ENCODE measurements around the gene PHACTR2.
"Not testable (repeated sequence)": the region's sequence is repeated elsewhere in the genome, so short reads cannot be mapped to it uniquely, and the experiment has no call there.

The PHACTR2 gene

DNA sequence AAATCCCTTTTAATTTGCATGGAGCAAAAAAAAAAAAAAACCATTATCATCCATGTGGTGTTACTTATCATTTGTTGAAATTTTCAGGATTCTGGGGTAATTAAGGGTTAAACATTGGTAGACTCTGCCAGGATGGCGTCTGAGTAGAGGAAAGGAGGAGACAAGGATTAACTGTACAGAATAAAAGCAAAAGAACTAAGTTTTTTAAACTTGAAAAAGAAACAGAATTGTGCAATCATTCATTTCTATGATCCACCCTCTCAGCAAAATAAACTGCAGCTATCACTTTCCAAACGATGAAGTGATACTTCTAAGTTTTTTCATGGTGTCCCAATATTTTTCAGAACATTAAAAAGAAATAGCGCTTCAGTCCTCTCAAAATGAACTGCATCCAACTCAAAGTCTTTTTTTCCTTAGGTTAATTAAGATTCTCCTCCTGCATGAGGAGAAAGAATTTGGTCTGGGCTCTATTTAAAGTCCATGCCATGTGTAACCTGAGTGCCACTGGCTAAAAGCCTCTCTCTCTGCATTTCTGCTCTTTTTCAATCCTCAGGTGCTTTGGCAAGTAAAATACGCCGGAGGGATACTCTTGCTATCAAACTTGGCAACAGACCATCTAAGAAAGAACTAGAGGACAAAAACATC lies 95.9 kb downstream of the PHACTR2 start:
- no peak for DNase-seq

DNA sequence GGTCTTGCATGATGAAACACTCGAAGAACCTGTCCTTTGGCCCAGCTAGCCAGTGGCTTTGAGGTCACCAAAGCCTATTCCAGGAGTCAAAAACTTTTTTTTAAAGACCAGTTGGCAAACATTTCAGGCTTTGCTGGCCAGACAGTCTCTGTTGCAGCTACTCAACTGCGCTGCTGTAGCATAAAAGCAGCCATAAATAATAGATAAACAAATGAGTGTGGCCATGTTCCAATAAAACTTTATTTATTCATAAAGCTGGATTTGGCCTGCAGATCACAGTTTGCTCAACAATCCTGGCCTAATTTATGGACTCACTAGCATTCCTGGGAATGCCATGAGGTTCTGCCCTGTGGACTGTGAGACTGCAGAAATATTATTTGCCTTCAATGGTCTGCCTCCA lies 96.6 kb downstream of the PHACTR2 start:
- DNase-seq: no peak

DNA sequence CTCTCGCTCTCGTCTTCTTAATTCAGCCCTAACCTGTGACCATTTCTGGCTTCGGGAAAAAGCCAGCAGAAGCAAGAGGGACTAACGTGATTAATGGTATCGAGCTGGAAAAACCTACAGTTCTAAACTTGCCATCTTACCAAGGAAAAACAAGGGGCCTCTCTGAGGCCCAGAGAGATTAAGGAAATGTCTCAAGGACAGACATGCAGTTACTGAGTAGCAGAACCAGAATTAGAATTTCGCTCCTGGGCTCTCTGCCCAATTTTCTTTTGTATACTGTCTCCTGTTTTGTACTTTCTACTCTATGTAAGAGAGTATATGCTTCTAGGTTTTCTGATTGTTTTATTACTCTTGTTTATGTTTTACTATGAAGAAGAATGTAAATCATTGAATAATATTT lies 97.6 kb downstream of the PHACTR2 start:
- DNase-seq: no peak

DNA sequence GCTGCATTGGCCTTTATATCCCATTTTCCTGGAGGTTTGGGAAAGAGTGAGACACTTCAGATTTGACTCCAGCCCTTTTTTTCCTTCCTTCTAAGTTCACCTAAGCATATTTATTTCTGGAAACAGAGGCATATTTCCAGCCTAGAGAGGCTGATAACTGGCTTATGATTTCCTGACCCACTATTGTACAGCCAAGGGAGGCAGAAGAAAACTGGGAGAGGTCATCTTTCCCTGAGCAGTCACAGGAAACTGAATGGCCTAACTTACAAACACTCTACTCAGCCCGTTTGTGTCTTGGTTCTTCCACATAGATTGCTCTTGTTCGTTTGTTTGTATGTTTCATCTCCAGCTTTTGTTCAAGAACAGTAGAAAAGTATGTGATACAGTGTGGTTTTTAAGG lies 101.2 kb downstream of the PHACTR2 start:
- no peak for DNase-seq

DNA sequence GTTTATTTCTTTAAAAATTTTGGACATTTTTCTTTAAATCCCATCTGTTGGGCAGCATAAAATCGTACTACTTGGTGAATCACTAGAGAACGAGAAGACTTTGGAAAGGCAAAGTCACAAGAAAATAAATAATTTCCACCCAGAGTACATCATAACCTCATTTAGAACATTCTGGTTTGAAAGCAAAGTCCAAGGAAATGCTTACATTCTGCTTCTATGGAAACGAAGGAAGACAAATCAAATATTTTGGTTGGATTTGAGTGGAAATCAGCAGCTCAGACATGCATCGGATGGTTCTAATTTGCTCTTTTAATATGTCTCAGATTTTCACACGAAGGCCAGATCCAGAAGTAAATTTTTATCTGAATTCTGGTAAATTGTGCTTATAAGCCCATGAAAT lies 104.7 kb downstream of the PHACTR2 start:
- no peak for DNase-seq

DNA sequence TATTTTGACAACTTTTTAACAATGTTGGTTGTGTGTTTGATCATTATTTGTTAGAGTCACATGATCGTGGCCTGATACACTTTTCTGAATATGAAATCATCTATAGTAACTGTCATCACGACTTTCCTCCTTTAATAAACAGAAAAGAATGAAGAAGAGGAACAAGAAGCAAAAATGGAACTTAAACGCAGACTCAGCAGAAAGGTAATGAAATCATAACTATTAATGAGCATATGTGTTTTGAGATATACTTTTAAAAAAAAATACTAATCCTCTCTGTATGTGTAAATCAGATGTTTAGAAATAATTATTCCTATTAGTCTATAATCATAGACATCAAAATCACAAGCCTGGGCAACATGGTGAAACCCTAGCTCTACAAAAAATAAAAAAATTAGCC lies 105.3 kb downstream of the PHACTR2 start:
- DNase-seq: no peak

DNA sequence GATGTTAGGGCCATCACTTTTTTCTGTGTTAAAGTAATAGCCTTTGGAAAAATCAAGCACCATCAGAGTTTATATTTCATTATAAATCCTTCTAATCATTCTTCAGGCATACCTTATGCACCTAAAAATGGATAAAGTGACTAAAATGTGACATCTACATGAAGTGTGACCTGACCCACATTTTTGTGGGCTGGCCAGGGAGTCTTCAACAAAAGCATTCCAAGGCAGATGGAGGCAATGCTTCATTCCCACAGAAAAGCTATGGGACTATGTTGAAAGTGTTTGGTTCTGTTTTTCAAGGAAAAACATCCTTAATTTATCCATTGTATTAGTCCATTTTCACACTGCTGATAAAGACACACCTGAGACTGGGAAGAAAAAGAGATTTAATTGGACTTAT lies 106.6 kb downstream of the PHACTR2 start:
- DNase-seq: no peak

DNA sequence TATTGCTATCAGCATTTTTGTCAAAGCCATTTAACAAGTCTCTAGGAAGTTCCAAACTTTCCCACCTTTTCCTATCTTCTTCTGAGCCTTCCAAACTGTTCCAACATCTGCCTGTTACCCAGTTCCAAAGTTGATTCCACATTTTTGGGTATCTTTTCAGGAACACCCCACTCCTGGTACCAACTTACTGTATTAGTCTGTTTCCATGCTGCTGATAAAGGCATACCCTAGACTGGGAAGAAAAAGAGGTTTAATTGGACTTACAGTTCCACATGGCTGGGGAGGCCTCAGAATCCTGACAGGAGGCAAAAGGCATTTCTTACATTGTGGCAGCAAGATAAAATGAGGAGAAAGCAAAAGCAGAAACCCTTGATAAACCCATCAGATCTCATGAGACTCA lies 108.6 kb downstream of the PHACTR2 start:
- not testable (repeated sequence) for DNase-seq

DNA sequence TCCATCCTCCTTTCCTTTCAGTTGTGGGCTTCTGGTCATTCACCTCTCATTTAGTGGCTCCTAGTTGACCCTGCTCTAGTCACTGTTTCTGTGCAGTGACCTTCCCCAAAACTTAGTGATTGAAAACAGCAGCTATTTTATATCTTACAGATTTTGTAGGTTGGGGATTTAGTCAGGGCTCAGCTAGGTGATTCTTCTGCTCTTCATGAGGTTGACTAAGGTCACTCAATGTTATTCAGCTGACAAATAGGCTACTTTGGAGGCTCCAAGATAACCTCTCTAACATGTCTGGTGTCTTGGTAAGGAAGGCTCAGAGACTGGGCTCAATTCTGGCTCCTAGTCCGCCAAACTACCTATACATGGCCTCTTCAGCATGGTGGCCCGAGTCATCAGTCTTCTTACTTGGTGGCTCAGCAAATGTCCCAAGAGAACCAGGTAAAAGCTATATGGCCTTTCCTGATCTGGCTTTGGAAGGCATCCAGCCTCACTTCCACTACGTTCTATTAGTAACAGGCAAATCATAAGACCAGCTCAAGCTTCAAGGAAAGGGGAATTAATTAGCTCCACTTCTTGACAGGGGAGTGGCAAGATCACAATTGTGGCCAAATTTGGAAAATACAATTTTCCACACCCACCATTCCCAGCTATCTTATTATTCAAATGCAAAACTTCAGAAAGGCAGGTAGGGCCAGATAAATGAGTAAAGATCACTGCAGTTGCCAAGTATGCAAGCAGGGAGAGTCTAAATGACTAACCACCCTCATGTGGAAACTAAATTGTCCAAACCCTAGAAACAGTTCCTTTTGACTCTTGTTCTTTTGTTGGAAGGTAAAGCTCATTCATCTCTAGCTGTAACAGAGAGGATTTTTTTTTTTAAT lies 114.9 kb downstream of the PHACTR2 start:
- DNase-seq: no peak

DNA sequence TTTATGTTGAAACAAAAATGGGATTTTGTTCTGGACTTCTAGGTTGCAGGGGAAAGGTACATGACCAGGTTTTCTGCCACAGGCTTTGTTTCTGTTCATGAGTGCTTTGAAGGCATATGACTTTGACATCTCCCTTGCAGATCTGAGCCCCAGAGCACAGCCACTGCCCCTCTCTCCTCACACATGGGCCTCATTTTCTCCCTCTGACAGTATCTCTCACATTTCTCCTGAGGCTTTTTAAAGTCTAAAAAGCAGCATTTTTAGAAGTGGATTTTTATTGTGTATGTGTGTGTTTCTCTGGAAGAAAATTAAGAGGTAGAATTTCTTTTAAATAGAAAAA lies 115.5 kb downstream of the PHACTR2 start:
- DNase-seq: no peak

DNA sequence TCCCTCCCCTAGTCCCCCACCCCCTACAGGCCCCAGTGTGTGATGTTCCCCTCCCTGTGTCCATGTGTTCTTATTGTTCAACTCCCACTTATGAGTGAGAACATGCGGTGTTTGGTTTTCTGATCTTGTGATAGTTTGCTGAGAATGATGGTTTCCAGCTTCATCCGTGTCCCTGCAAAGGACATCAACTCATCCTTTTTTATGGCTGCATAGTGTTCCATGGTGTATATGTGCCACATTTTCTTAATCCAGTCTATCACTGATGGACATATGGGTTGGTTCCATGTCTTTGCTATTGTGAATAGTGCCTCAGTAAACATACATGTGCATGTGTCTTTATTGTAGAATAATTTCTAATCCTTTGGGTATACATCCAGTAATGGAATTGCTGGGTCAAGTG lies 118.8 kb downstream of the PHACTR2 start:
- not testable (repeated sequence) for DNase-seq

DNA sequence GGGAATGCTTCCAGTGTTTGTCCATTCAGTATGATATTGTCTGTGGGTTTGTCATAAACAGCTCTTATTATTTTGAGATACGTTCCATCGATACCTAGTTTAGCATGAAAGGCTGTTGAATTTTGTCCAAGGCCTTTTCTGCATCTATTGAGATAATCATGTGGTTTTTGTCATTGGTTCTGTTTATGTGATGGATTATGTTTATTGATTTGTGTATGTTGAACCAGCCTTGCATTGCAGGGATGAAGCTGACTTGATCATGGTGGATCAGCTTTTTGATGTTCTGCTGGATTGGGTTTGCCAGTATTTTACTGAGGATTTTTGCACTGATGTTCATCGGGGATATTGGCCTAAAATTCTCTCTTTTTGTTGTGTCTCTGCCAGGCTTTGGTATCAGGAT lies 120.7 kb downstream of the PHACTR2 start:
- not testable (repeated sequence) for DNase-seq

DNA sequence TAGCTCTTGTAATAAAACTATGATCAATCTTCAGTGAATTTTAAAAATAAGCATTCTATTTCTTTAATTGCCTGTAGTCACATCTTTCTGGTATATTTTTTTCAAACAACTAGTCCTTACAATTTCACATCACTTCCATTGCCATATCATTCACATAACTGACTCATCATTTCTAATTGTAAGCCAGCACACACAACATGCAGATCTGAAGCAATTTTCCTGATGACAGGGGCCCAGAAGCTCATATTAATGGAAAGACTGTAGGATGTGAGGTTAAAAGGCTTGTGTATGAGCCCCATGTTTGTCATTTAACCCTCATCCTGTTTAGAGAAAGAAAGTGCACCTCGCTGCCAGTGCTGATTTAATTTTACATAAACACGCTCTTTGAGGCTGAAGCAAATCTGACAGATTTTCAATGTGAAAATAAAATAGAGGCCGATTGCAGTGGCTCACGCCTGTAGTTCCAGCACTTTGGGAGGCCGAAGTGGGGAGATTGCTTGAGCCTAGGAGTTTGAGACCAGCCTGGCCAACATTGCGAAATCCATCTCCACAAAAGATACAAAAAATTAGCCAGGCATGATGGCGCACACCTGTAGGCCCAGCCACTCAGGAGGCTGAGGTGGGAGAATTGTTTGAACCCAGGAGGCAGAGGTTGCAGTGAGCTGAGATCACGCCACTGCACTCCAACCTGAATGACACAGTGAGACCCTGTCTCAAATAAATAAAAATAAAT lies 125.2 kb downstream of the PHACTR2 start:
- no peak for DNase-seq

DNA sequence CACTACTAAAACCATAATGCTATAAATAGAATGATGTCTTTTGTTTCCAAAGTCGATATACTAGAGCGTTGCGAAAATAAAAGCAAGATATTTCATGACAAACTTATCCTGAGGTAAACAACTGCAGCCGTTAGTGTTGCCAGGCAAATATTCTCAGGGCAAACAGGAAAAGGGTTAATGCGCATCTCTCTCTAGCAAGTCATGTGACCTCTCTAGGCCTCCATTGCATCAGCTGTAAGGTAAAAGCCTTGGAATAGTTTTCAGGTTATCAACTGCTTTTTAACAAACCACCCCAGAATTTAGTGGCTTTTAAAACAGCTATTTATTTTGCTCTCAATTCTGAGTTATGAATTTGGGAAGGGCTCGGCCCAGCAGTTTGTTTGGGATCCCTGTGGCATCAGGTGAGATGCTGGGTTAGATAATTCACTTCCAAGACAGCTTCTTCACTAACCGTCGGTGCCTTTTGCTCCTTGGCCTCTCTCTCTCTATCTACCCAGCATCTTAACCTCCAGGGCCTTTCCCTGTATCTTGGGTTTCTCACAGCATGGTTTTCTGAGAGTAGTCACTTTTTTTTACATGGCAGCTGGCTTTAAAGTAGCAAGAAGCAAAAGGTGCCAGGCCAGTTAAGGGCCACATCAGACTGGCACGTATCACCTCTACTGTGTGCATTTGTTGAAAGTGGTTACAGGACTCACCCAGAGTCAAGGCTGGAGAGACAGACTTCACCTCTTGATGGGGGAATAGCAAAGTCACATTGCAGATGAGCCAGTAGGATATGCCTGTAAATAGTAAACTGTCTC lies 126.2 kb downstream of the PHACTR2 start:
- no peak for DNase-seq

DNA sequence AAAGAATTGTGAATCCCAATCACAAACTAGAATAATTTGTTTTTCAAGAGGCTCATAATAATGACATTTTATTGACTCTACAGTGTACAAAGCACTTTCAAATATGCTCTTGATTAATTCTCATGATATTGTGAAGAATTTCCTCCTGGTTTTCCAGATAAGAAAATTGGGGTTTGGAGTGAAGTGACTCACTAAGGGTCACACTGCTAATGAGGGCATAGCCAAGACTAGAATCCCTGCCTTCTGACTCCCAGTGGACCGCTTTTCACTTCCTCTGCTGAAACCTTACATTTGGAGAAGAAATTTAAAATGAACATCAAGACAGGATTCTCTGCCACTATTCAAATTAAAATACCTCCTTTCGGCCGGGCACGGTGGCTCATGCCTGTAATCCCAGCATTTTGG lies 127.1 kb downstream of the PHACTR2 start:
- DNase-seq: no peak

DNA sequence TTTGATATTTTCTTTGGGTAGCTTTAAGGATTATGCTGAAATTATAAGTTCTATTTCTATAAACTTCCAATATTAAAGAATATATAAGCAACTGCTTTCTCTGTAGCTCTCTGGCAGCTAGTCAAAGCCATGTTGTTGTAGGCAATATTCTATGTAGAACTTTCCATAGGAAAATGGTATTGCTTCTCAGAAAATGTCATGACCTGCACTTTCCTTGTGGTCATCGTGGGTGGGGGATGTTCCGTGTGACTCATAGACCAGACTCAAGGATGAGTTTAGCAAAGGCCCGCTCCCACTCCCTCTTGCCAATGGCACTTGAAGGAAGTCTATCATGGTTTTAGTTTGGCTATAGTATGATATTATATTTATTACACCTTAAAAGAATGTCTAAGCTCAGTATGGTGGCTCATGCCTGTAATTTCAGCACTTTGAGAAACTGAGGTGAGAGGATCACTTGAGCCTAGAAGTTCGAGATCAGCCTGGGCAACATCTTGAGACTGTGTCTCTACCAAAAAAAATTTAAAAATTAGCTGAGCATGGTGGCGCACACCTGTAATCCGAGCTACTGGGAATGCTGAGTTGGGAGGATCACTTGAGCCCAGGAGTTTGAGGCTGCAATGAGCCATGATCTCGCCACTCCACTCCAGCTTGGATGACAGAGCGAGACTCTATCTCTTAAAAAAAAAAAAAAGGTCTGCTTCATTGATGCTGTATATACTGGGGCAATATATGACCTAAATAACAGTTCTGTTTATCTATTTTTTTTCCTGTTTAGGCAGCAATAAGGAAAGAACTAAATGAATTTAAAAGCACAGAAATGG lies 128.7 kb downstream of the PHACTR2 start:
- peak; percentile 90 for DNase-seq

DNA sequence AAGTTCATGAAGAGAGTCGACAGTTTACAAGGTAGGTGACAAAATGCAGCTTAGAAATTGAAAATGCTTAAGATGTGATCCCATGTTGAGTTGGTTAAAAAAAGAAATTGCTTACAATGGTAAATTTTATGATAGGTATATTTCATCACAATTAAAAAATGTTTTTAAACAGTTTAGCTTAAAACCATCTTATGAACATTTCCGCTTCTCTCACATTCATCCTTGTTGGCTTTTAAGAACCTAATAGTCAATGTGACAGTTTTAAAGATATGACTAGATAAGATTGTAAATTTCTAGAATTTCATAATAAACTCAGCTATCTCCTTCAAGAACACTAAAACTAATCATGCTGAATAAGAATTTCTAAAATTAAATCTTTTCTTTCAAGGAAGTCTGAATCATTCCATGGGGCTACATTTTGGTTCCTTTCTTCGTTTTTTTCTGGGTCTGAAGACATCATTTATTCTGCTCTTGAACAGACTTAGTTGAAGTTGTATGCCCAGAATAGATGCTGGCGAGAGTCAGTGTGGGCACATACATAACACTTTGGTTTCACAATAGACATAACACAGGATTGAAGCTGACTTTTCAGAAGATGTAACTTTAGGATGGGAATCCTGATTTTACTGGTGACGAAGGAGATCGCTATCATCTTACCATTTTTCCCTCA lies 129.5 kb downstream of the PHACTR2 start:
- no peak for DNase-seq

DNA sequence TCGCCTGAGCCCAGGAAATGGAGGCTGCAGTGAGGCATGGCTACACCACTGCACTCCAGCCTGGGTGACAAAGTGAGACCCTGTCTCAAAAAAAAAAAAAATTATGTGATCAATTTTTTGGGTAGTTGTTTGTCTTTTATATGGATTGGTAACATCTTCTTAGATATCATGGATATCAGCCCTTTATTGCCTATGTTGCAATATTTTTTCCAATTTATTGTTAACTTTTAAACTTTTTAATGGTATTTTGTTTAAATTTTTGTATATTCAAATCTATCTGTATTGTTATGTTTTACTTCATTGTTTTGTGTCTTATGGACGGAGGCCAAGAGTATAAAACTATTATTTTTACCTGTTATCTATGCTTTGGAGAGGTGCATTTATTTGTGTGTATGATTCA lies 133.0 kb downstream of the PHACTR2 start:
- no peak for DNase-seq

DNA sequence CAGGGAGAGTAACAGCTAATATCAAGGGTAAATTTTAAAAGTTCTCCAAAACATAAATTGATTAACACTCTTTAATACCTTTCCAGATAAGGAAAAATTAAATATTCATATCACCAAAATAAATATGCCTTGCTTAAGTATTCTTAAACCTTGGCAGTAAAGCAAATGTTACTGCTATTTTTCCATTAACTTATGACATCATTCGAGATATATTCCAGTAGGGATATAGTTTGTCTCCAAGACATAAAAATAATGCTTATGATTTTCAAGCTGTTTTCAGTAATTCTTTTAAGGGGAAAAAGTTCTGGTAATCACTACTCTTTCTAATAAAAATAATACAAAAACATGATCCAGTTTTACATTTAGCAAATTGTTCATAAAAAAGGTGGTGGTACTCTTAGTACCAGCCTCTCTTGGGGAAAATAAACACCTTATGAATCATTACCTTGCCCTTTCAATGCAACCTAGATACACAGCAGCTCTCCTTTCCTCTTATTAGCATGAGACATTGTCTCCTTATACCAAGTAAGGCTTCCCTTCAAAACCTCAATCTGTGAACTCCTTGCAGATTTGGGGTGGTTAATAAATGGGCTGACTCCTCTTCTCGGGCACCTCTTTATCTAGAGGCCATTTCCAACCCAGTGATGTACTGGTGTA lies 133.9 kb downstream of the PHACTR2 start:
- no peak for DNase-seq

DNA sequence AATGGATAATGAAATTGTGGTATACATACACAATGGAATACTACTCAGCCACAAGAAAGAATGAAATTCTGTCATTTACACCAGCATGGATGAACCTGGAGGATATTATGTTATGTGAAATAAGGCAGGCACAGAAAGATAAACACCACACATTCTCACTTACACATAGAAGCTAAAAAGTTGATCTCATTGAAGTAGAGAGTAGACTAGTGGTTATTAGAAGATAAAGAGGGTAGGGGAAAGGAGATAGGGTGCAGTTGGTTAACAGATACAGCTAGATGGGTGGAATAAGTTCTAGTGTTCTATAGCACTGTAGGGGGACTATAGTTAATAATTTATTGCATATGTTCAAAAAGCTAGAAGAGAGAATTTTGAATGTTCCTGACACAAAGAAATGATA lies 139.9 kb downstream of the PHACTR2 start:
- DNase-seq: no peak

DNA sequence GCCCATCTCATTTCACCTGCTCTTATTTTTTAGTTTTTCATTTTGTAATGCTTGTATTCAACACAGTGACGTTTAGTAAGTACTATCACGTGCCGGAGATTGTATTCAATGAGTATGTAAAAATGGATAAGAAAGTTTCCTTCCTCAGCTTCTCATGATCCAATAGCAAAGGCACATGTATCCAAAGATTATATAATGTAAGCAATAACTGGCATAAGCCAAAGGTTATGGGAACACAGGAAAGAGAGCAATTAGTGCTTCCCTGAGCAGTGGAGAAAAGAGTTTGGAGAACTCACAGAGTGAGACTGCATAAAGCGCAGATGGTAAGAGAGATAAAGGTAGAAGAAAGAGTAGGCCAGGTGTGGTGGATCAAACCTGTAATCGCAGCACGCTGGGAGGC lies 143.6 kb downstream of the PHACTR2 start:
- DNase-seq: no peak

Measured in activated effector memory CD4-positive, alpha-beta T cell treated with anti-CD3 and anti-CD28 coated beads, Interleukin-2, amount 50 U/mL, for 16 hours (primary cell).